GM12878 (cell line): ENCODE results near the gene PERM1. TPM values are rescaled to one million over a fixed set of nuclear protein-coding genes. Genes with fewer than 3 reads are reported as not detected.

ENCODE experiments used
- ATAC-seq: fragments of 200-7000 bp; cut with Tn5 transposase; 3 replicates; pipeline ENCODE4 v1.9.1; 2020; ENCODE audit warnings: mild to moderate bottlenecking, moderate library complexity
- BruUV-seq: library from RNA; stranded (reverse); fragments of 400-500 nt; replicated peaks from 2 replicates; lab custom pipeline; 2021; lab: Mats Ljungman, UMichigan
- CTCF ChIA-PET: fragments of 300-600 bp; sonication (Branson Sonifier 250); formaldehyde crosslinking; extraction: SDS; loops from one replicate; lab custom pipeline; 2021; ENCODE audit warnings: inconsistent platforms; lab: Yijun Ruan, JAX
- POLR2A ChIA-PET: fragments of 350-600 bp; formaldehyde crosslinking; extraction: SDS; loops from one replicate; lab custom pipeline; 2021; ENCODE audit warnings: inconsistent platforms; lab: Charles Lee
- RAD21 ChIA-PET: fragments of 300-600 bp; sonication (Branson Sonifier 250); formaldehyde crosslinking; loops from one replicate; lab custom pipeline; 2023; ENCODE audit warnings: antibody characterized with exemption; ENCODE audit not compliant: unreplicated experiment; lab: Charles Lee
- SMC1A ChIA-PET: fragments of 300-600 bp; sonication (Branson Sonifier 250); formaldehyde crosslinking; loops from one replicate; lab custom pipeline; 2023; ENCODE audit not compliant: unreplicated experiment, uncharacterized antibody; lab: Charles Lee
- DNase-seq: peaks from one replicate; pipeline ENCODE4 v3.0.0-alpha.2; 2011; ENCODE audit warnings: low read depth, low spot score
- FAIRE-seq: peaks from 3 replicates; lab custom pipeline; 2011; peaks lifted over from hg19 to GRCh38; lab: Jason Lieb, UNC
- H2AFZ ChIP-seq: 2 replicates; pipeline ENCODE4 v1.6.0; 2011; ENCODE audit warnings: low read depth, low read length, control low read depth; ENCODE audit not compliant: control insufficient read depth
- H3K27ac ChIP-seq: 2 replicates; pipeline ENCODE4 v1.5.1; 2011; ENCODE audit warnings: control low read depth; ENCODE audit not compliant: control insufficient read depth, insufficient read depth
- H3K27me3 ChIP-seq, 2 experiments: replicated peaks in 1 of 2; 2 replicates each; pipeline versions ENCODE4 v1.6.0 to v1.6.1; 2011; ENCODE audit warnings: low read length in 1 of 2; ENCODE audit not compliant: control insufficient read depth in 2 of 2, insufficient read depth in 2 of 2
- H3K36me3 ChIP-seq, 2 experiments: 2 replicates each; pipeline ENCODE4 v1.5.1; 2011; ENCODE audit warnings: low read length in 1 of 2; ENCODE audit not compliant: control insufficient read depth in 2 of 2, insufficient read depth in 2 of 2
- H3K4me1 ChIP-seq: 2 replicates; pipeline ENCODE4 v1.6.1; 2011; ENCODE audit warnings: mild to moderate bottlenecking, low read length, moderate library complexity, mixed read lengths; ENCODE audit not compliant: control insufficient read depth, insufficient read depth
- H3K4me2 ChIP-seq: 2 replicates; pipeline ENCODE4 v1.6.0; 2011; ENCODE audit warnings: control low read depth; ENCODE audit not compliant: control insufficient read depth, insufficient read depth
- H3K4me3 ChIP-seq: fragments of 200-600 bp; sonication (generic); 2 replicates; pipeline ENCODE4 v1.5.1; 2016
- H3K79me2 ChIP-seq: 2 replicates; pipeline ENCODE4 v1.6.0; 2011; ENCODE audit warnings: low read length; ENCODE audit not compliant: control insufficient read depth, insufficient read depth
- H3K9ac ChIP-seq: 2 replicates; pipeline ENCODE4 v1.8.0; 2011; ENCODE audit warnings: low read length, control low read depth, mixed read lengths; ENCODE audit not compliant: control insufficient read depth, insufficient read depth
- H3K9me3 ChIP-seq: replicated peaks from 3 replicates; pipeline ENCODE4 v1.5.1; 2011; ENCODE audit warnings: mild to moderate bottlenecking, low read length; ENCODE audit not compliant: control insufficient read depth, insufficient read depth
- H4K20me1 ChIP-seq: 2 replicates; pipeline ENCODE4 v1.6.0; 2011; ENCODE audit not compliant: control insufficient read depth, insufficient read depth
- ATF7 ChIP-seq: fragments of 450-650 bp; IDR thresholded peaks from 2 replicates; pipeline ENCODE4 v1.6.1; 2016; ENCODE audit warnings: low read depth, mild to moderate bottlenecking
- BMI1 ChIP-seq: fragments of 450-650 bp; IDR thresholded peaks from 2 replicates; pipeline ENCODE4 v1.6.1; 2016; ENCODE audit warnings: mild to moderate bottlenecking, moderate library complexity, borderline replicate concordance
- HCFC1 ChIP-seq: fragments of 150-350 bp; IDR thresholded peaks from 2 replicates; pipeline ENCODE4 v1.6.1; 2014; ENCODE audit warnings: low read length
- MLLT1 ChIP-seq: fragments of 450-650 bp; IDR thresholded peaks from 2 replicates; pipeline ENCODE4 v1.6.1; 2016; ENCODE audit warnings: mild to moderate bottlenecking
- MYC ChIP-seq: IDR thresholded peaks from 2 replicates; pipeline ENCODE4 v1.6.1; 2011; ENCODE audit warnings: mild to moderate bottlenecking, low read length, moderate library complexity, inconsistent platforms; ENCODE audit not compliant: insufficient read depth, insufficient replicate concordance, insufficient read length, severe bottlenecking
- NFIC ChIP-seq: IDR thresholded peaks from 2 replicates; pipeline ENCODE4 v1.6.1; 2012; ENCODE audit warnings: low read depth, mild to moderate bottlenecking, inconsistent platforms, low read length, moderate library complexity
- RFX5 ChIP-seq: IDR thresholded peaks from 2 replicates; pipeline ENCODE4 v1.6.1; 2011; ENCODE audit warnings: low read depth, low read length, improper control_type of control experiment
- SIX5 ChIP-seq: IDR thresholded peaks from 2 replicates; pipeline ENCODE4 v1.6.1; 2011; ENCODE audit warnings: mild to moderate bottlenecking, low read depth, low read length, moderate library complexity; ENCODE audit not compliant: severe bottlenecking
- TCF3 ChIP-seq: IDR thresholded peaks from 2 replicates; pipeline ENCODE4 v1.6.1; 2012; ENCODE audit warnings: low read depth, mild to moderate bottlenecking, low read length, borderline replicate concordance; ENCODE audit not compliant: insufficient read depth
- YY1 ChIP-seq: IDR thresholded peaks from 2 replicates; pipeline ENCODE4 v1.6.1; 2011; ENCODE audit warnings: low read depth, mild to moderate bottlenecking, low read length
- WGBS: methylation state at CpG from one replicate; pipeline ENCODE4 v1.1.6; 2016; ENCODE audit warnings: low lambda C conversion rate; ENCODE audit not compliant: insufficient replicate concordance, insufficient coverage; ENCODE audit errors: missing lambda C conversion rate; 5-methylcytosine and 5-hydroxymethylcytosine counted together
- in situ Hi-C: fragments of 300-500 bp; cut with MboI; formaldehyde crosslinking; loops from 9 replicates; pipeline ENCODE4 v1.14.3; 2018; ENCODE audit warnings: mixed read lengths
- intact Hi-C: fragments of 100-400 bp; cut with micrococcal nuclease; formaldehyde crosslinking; loops from one replicate; pipeline ENCODE4 v1.14.2; 2022; ENCODE audit not compliant: unreplicated experiment
- polyA plus RNA-seq, 11 experiments: library from polyadenylated mRNA; depleted of rRNA in 4 of 11; unstranded in 6 of 11; stranded (reverse) in 5 of 11; fragments of >200 nt; fragmentation: Nextera tagmentation in 4 of 11; fragmentation: Illumina TruSeq in 1 of 11; extraction: Ambion mirVana in 4 of 11; extraction: Trizol in 1 of 11; gene quantifications; 1 replicate in 1 of 11; 2 replicates in 10 of 11; pipeline versions ENCODE4 v1.2.1 to v1.2.3, GENCODE V29; 2011 to 2016; ENCODE audit warnings: inconsistent platforms in 2 of 11, missing spikeins in 2 of 11, low read depth in 1 of 11
- total RNA-seq, 4 experiments: library from RNA; depleted of rRNA in 3 of 4; stranded (reverse); fragments of >200 nt in 3 of 4; fragmentation: Illumina TruSeq in 1 of 4; extraction: Trizol in 1 of 4; gene quantifications; 2 replicates each; pipeline versions ENCODE4 v1.2.1 to v1.2.3, GENCODE V29; 2013 to 2021
- TF ChIP-seq, protein P1 (sequence below): fragments of 450-650 bp; formaldehyde crosslinking; IDR thresholded peaks from 2 replicates; pipeline ENCODE4 v1.5.0; 2022; ENCODE audit warnings: mild to moderate bottlenecking, missing genetic modification characterization

The PERM1 gene
- total and polyA plus RNA-seq, 10 of the 15 experiments (the other 5 are each of a cell fraction or from before 2014, with no cell fraction given) = not detected

- Histone ChIP-seq H3K4me3 (no peak overlapping the region), H3K4me1 (no peaks in the 10 kb centered on the region), H3K4me2 (no peak overlapping the region), H3K27me3 (peaks cover 0 to 3% of the 10 kb centered on the region in 2 experiments; a peak in 3 of 4 replicates), H3K36me3 (no peaks in the 10 kb centered on the region), H3K9me3 (no peaks in the 10 kb centered on the region), H4K20me1 (no peaks in the 10 kb centered on the region), H3K27ac (no peak overlapping the region), H3K9ac (no peak overlapping the region), H2AFZ (no peak overlapping the region), H3K79me2 (no peaks in the 10 kb centered on the region)
- POLR2A ChIA-PET = interaction anchor here (0.6 kb wide), 1 partner anchor 54 kb away, joined by 5 read pairs; no protein-coding TSS in a partner anchor
- SMC1A ChIA-PET = no interaction called here
- intact Hi-C loops (no loop called here), in situ Hi-C loops (loop anchor here (10.0 kb wide), 1 partner anchor 58 kb away; no protein-coding TSS in a partner anchor)
- no TSS peak for BruUV-seq
- DNase-seq (no peak), ATAC-seq (no peak), FAIRE-seq (no peak)
- WGBS = 38% methylated on average over 25 of the region's 25 CpGs
- TF ChIP-seq MLLT1 = no peak
- CTCF ChIA-PET = no interaction called here
- RAD21 ChIA-PET = no interaction called here
Measured at GRCh38 chr1:932776-933602, 48.9 kb downstream of the PERM1 start.

GRCh38 chr1:932173-932510 is 49.8 kb downstream of the PERM1 start:
- H3K27ac ChIP-seq = no peak overlapping the region
- H3K27me3 ChIP-seq = peaks cover 0 to 3% of the 10 kb centered on the region in 2 experiments; a peak in 3 of 4 replicates
- FAIRE-seq = no peak
- H3K4me2 ChIP-seq = no peak overlapping the region
- no peaks in the 10 kb centered on the region for H3K4me1 ChIP-seq
- RAD21 ChIA-PET = no interaction called here
- SMC1A ChIA-PET = no interaction called here
- DNase-seq = no peak
- H4K20me1 ChIP-seq = no peaks in the 10 kb centered on the region
- ATAC-seq = no peak
- no peaks in the 10 kb centered on the region for H3K9me3 ChIP-seq
- intact Hi-C loops = no loop called here
- POLR2A ChIA-PET = interaction anchor here (0.6 kb wide), 1 partner anchor 492 kb away, joined by 5 read pairs; no protein-coding TSS in a partner anchor
- CTCF ChIA-PET = no interaction called here
- no TSS peak for BruUV-seq
- in situ Hi-C loops = loop anchor here (10.0 kb wide), 1 partner anchor 57 kb away; no protein-coding TSS in a partner anchor
- 29% methylated on average over 16 of the region's 16 CpGs for WGBS
- no peaks in the 10 kb centered on the region for H3K36me3 ChIP-seq
- no peak overlapping the region for H3K4me3 ChIP-seq
- H2AFZ ChIP-seq = no peak overlapping the region
- H3K9ac ChIP-seq = no peak overlapping the region
- H3K79me2 ChIP-seq = no peaks in the 10 kb centered on the region
- TF ChIP-seq, protein P1, sequence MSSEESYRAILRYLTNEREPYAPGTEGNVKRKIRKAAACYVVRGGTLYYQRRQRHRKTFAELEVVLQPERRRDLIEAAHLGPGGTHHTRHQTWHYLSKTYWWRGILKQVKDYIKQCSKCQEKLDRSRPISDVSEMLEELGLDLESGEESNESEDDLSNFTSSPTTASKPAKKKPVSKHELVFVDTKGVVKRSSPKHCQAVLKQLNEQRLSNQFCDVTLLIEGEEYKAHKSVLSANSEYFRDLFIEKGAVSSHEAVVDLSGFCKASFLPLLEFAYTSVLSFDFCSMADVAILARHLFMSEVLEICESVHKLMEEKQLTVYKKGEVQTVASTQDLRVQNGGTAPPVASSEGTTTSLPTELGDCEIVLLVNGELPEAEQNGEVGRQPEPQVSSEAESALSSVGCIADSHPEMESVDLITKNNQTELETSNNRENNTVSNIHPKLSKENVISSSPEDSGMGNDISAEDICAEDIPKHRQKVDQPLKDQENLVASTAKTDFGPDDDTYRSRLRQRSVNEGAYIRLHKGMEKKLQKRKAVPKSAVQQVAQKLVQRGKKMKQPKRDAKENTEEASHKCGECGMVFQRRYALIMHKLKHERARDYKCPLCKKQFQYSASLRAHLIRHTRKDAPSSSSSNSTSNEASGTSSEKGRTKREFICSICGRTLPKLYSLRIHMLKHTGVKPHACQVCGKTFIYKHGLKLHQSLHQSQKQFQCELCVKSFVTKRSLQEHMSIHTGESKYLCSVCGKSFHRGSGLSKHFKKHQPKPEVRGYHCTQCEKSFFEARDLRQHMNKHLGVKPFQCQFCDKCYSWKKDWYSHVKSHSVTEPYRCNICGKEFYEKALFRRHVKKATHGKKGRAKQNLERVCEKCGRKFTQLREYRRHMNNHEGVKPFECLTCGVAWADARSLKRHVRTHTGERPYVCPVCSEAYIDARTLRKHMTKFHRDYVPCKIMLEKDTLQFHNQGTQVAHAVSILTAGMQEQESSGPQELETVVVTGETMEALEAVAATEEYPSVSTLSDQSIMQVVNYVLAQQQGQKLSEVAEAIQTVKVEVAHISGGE (CRISPR knock-in tag) = no peak
- no peak for TF ChIP-seq MYC
- no peak for TF ChIP-seq ATF7
- TF ChIP-seq HCFC1 = no peak
- TF ChIP-seq RFX5 = no peak
- no peak for TF ChIP-seq SIX5
- no peak for TF ChIP-seq BMI1
- TF ChIP-seq NFIC = no peak
- no peak for TF ChIP-seq TCF3
- TF ChIP-seq YY1 = no peak
